Esophagus squamous epithelium (tissue), 5 donors: ENCODE results near the gene MUSTN1. TPM values are rescaled to one million over a fixed set of nuclear protein-coding genes. Genes with fewer than 3 reads are reported as not detected.

Source experiments
- DNase-seq: peaks from one replicate; lab custom pipeline; 2025; lab: John Stamatoyannopoulos, UW
- H3K27ac ChIP-seq, 4 donors: fragments of 200-600 bp; sonication (generic); one replicate each; pipeline ENCODE4 v1.5.1; 2016 to 2019; ENCODE audit warnings: mild to moderate bottlenecking in 1 of 4
- H3K27me3 ChIP-seq, 4 donors: fragments of 200-600 bp; sonication (generic); 1 replicate in 3 of 4; 2 replicates in 1 of 4; pipeline versions ENCODE4 v1.5.1 to v1.6.0; 2017 to 2021; ENCODE audit warnings: antibody characterized with exemption in 1 of 4
- H3K36me3 ChIP-seq, 3 donors: fragments of 200-600 bp; sonication (generic); one replicate each; pipeline ENCODE4 v1.5.1; 2016 to 2019
- H3K4me1 ChIP-seq, 3 donors: fragments of 200-600 bp; sonication (generic); one replicate each; pipeline ENCODE4 v1.5.1; 2017 to 2019
- H3K4me3 ChIP-seq, 4 donors: fragments of 200-600 bp; sonication (generic); 1 replicate in 3 of 4; 2 replicates in 1 of 4; pipeline ENCODE4 v1.5.1; 2016 to 2019; ENCODE audit warnings: mild to moderate bottlenecking in 2 of 4, moderate library complexity in 1 of 4
- H3K9me3 ChIP-seq, 3 donors: fragments of 200-600 bp; sonication (generic); one replicate each; pipeline ENCODE4 v1.5.1; 2016 to 2019
- CTCF ChIP-seq, 6 experiments: fragments of 450-650 bp in 4 of 6; fragments of 200-600 bp in 2 of 6; sonication (generic) in 2 of 6; IDR thresholded peaks; one replicate each; pipeline ENCODE4 v1.5.1; 2016 to 2019; ENCODE audit warnings: antibody characterized with exemption in 6 of 6, mild to moderate bottlenecking in 4 of 6, moderate library complexity in 4 of 6
- POLR2A ChIP-seq, 4 donors: fragments of 450-650 bp; IDR thresholded peaks; one replicate each; pipeline ENCODE4 v1.6.1; 2017; ENCODE audit warnings: antibody characterized with exemption in 4 of 4, mild to moderate bottlenecking in 4 of 4, moderate library complexity in 3 of 4
- WGBS, 2 donors: methylation state at CpG; one replicate each; pipeline ENCODE4 v1.1.5; 2018; 5-methylcytosine and 5-hydroxymethylcytosine counted together
- intact Hi-C: fragments of 100-400 bp; cut with DNase I; formaldehyde crosslinking; loops from one replicate; pipeline ENCODE4 v1.15.0; 2022
- total RNA-seq, 4 donors: library from RNA; depleted of rRNA; stranded (reverse); fragments of >200 nt; gene quantifications; one replicate each; pipeline ENCODE4 v1.1.0, GENCODE V29; 2016
- donor health status: DM: yes; HTN: yes; CAD: no.

Gene MUSTN1
- total RNA-seq, 4 donors from 2014 or later: 4.2 to 15.7 (median 5.7) TPM; not detected in 1

GRCh38 chr3:52813810-52814209, 21.0 kb downstream of the MUSTN1 start:
- Histone ChIP-seq H3K4me1 (no peaks in the 10 kb centered on the region), H3K27me3 (no peaks in the 10 kb centered on the region), H3K9me3 (no peaks in the 10 kb centered on the region), H3K4me3 (no peak overlapping the region), H3K27ac (no peak overlapping the region), H3K36me3 (no peaks in the 10 kb centered on the region)
- no peak for DNase-seq
- TF ChIP-seq CTCF (IDR thresholded peaks at IDR 0.05) (no peak), POLR2A (IDR thresholded peaks at IDR 0.05) (no peak)
- intact Hi-C loops: no loop called here
- 70% methylated on average over 2 of the region's 8 CpGs; no CpG with 5 or more reads in 1 of the 2 donors for WGBS, 2 donors

GRCh38 chr3:52811452-52812011, 23.3 kb downstream of the MUSTN1 start:
- no peaks in the 10 kb centered on the region for H3K36me3 ChIP-seq
- H3K9me3 ChIP-seq: no peaks in the 10 kb centered on the region
- intact Hi-C loops: no loop called here
- H3K4me1 ChIP-seq: no peaks in the 10 kb centered on the region
- no peak for DNase-seq
- H3K27ac ChIP-seq: no peak overlapping the region
- no peaks in the 10 kb centered on the region for H3K27me3 ChIP-seq
- H3K4me3 ChIP-seq: no peak overlapping the region
- no peak for TF ChIP-seq POLR2A (IDR thresholded peaks at IDR 0.05)
- no peak for TF ChIP-seq CTCF (IDR thresholded peaks at IDR 0.05)
- WGBS, 2 donors: 69 to 85% methylated on average over 5 to 6 of the region's 7 CpGs

- Histone ChIP-seq H3K36me3 (no peaks in the 10 kb centered on the region), H3K9me3 (no peaks in the 10 kb centered on the region), H3K27me3 (peaks cover 0 to under 1% (median 0%) of the 10 kb centered on the region in 4 donors), H3K27ac (no peak overlapping the region), H3K4me1 (no peaks in the 10 kb centered on the region), H3K4me3 (no peak overlapping the region)
- intact Hi-C loops: no loop called here
- no peak for DNase-seq
- no peak for TF ChIP-seq CTCF (IDR thresholded peaks at IDR 0.05)
- no peak for TF ChIP-seq POLR2A (IDR thresholded peaks at IDR 0.05)
- 83 to 86% methylated on average over 7 to 11 of the region's 11 CpGs for WGBS, 2 donors
Measured at GRCh38 chr3:52810923-52811322, 23.9 kb downstream of the MUSTN1 start.

GRCh38 chr3:52809662-52810377, 25.0 kb downstream of the MUSTN1 start:
- DNase-seq: no peak
- Histone ChIP-seq H3K27me3 (peaks cover 0 to 5% (median 0%) of the 10 kb centered on the region in 4 donors), H3K27ac (no peak overlapping the region), H3K4me1 (no peaks in the 10 kb centered on the region), H3K4me3 (no peak overlapping the region), H3K36me3 (no peaks in the 10 kb centered on the region), H3K9me3 (no peaks in the 10 kb centered on the region)
- intact Hi-C loops: no loop called here
- WGBS, 2 donors: 39 to 51% methylated on average over 5 to 7 of the region's 7 CpGs
- TF ChIP-seq POLR2A (IDR thresholded peaks at IDR 0.05) (no peak), CTCF (IDR thresholded peaks at IDR 0.05) (no peak)

GRCh38 chr3:52809149-52809548, 25.7 kb downstream of the MUSTN1 start:
- Histone ChIP-seq H3K4me3 (no peak overlapping the region), H3K27ac (no peak overlapping the region), H3K27me3 (peaks cover 0 to 5% (median 0%) of the 10 kb centered on the region in 4 donors), H3K4me1 (no peaks in the 10 kb centered on the region), H3K36me3 (no peaks in the 10 kb centered on the region), H3K9me3 (no peaks in the 10 kb centered on the region)
- TF ChIP-seq CTCF (IDR thresholded peaks at IDR 0.05): no peak
- TF ChIP-seq POLR2A (IDR thresholded peaks at IDR 0.05): no peak
- intact Hi-C loops: no loop called here
- 50 to 66% methylated on average over 2 of the region's 2 CpGs for WGBS, 2 donors
- DNase-seq: no peak
